HG02610 (cell line): ENCODE results near the gene APOBEC3G.
"Not testable (repeated sequence)": the region's sequence is repeated elsewhere in the genome, so short reads cannot be mapped to it uniquely, and the experiment has no call there.

Experiments
- ATAC-seq: cut with Tn5 transposase; IDR thresholded peaks from one replicate; pipeline ENCODE4 v1.9.1; 2021; ENCODE audit warnings: mild to moderate bottlenecking, moderate library complexity; ENCODE audit not compliant: unreplicated experiment

The APOBEC3G gene

GRCh38 chr22:39066442-39067276, 10.4 kb upstream of the APOBEC3G start:
- ATAC-seq = peak; percentile 40

GRCh38 chr22:39068033-39068785, 8.9 kb upstream of the APOBEC3G start:
- ATAC-seq = no peak

GRCh38 chr22:39070186-39070585, 6.9 kb upstream of the APOBEC3G start:
- ATAC-seq = no peak

- ATAC-seq = not testable (repeated sequence)
Measured at GRCh38 chr22:39072581-39072981, 4.5 kb upstream of the APOBEC3G start.

GRCh38 chr22:39073981-39074380, 3.1 kb upstream of the APOBEC3G start:
- ATAC-seq = no peak

GRCh38 chr22:39076155-39077025, 685 bp upstream of the APOBEC3G start:
- not testable (repeated sequence) for ATAC-seq

- not testable (repeated sequence) for ATAC-seq
Measured at GRCh38 chr22:39077912-39078311, 837 bp downstream of the APOBEC3G start.

GRCh38 chr22:39078329-39078728, 1.3 kb downstream of the APOBEC3G start:
- ATAC-seq = no peak

- ATAC-seq = not testable (repeated sequence)
Measured at GRCh38 chr22:39079054-39079637, 2.1 kb downstream of the APOBEC3G start.

- no peak for ATAC-seq
Measured at GRCh38 chr22:39080052-39080762, 3.1 kb downstream of the APOBEC3G start.

- ATAC-seq = no peak
Measured at GRCh38 chr22:39081016-39081415, 3.9 kb downstream of the APOBEC3G start.

- no peak for ATAC-seq
Measured at GRCh38 chr22:39081598-39081997, 4.5 kb downstream of the APOBEC3G start.

- no peak for ATAC-seq
Measured at GRCh38 chr22:39083212-39084165, 6.4 kb downstream of the APOBEC3G start.

GRCh38 chr22:39084666-39085065, 7.6 kb downstream of the APOBEC3G start:
- ATAC-seq = no peak

- ATAC-seq = no peak
Measured at GRCh38 chr22:39087098-39087497, 10.0 kb downstream of the APOBEC3G start.

- ATAC-seq = no peak
Measured at GRCh38 chr22:39087881-39088684, 11.0 kb downstream of the APOBEC3G start.

GRCh38 chr22:39088685-39089032, 11.6 kb downstream of the APOBEC3G start:
- ATAC-seq = no peak

- ATAC-seq = no peak
Measured at GRCh38 chr22:39089928-39090327, 12.9 kb downstream of the APOBEC3G start.
